Natural killer cell treated with Interleukin-12 subunit alpha and Interleukin-12 subunit beta and Interleukin-15 and Interleukin-18, amount 100 ng/mL, for 72 hours (primary cell): Measurements from ENCODE around the gene TMEM86B. TPM values are rescaled to one million over a fixed set of nuclear protein-coding genes. Genes with fewer than 3 reads are reported as not detected.
"Not testable (repeated sequence)": the region's sequence is repeated elsewhere in the genome, so short reads cannot be mapped to it uniquely, and the experiment has no call there.

Experiments used
- ATAC-seq, 2 donors: fragments of 150-1000 bp; cut with Tn5 transposase in 1 of 2; sonication (Bioruptor Pico), chemical (Tn5 transposase) in 1 of 2; 2 replicates each; pipeline ENCODE4 v1.10.0; 2021
- DNase-seq: peaks from one replicate; pipeline ENCODE4 v3.0.0; 2022; ENCODE audit warnings: low spot score
- H3K27ac Mint-ChIP-seq, 2 donors: 1 replicate in 1 of 2; 2 replicates in 1 of 2; pipeline ENCODE4 v1.8.0; 2022; ENCODE audit warnings: mixed read lengths in 2 of 2, mild to moderate bottlenecking in 1 of 2, moderate library complexity in 1 of 2
- H3K27me3 Mint-ChIP-seq, 2 donors: 1 replicate in 1 of 2; 2 replicates in 1 of 2; pipeline ENCODE4 v1.8.0; 2022; ENCODE audit warnings: mixed read lengths in 2 of 2
- H3K36me3 Mint-ChIP-seq: one replicate; pipeline ENCODE4 v1.8.0; 2022; ENCODE audit warnings: mixed read lengths
- H3K4me1 Mint-ChIP-seq, 2 donors: 1 replicate in 1 of 2; 2 replicates in 1 of 2; pipeline ENCODE4 v1.8.0; 2022; ENCODE audit warnings: low read depth in 2 of 2, mixed read lengths in 2 of 2, mild to moderate bottlenecking in 1 of 2
- H3K4me3 Mint-ChIP-seq: one replicate; pipeline ENCODE4 v1.8.0; 2022; ENCODE audit warnings: mixed read lengths
- H3K9me3 Mint-ChIP-seq: 2 replicates; pipeline ENCODE4 v1.8.0; 2022; ENCODE audit warnings: mixed read lengths
- total RNA-seq, 2 donors: library from RNA; stranded (reverse); gene quantifications; one replicate each; pipeline ENCODE4 v1.2.3, GENCODE V29; 2022

TMEM86B gene
- total RNA-seq, 2 donors from 2014 or later, result 8.3 to 31.6 TPM

DNA sequence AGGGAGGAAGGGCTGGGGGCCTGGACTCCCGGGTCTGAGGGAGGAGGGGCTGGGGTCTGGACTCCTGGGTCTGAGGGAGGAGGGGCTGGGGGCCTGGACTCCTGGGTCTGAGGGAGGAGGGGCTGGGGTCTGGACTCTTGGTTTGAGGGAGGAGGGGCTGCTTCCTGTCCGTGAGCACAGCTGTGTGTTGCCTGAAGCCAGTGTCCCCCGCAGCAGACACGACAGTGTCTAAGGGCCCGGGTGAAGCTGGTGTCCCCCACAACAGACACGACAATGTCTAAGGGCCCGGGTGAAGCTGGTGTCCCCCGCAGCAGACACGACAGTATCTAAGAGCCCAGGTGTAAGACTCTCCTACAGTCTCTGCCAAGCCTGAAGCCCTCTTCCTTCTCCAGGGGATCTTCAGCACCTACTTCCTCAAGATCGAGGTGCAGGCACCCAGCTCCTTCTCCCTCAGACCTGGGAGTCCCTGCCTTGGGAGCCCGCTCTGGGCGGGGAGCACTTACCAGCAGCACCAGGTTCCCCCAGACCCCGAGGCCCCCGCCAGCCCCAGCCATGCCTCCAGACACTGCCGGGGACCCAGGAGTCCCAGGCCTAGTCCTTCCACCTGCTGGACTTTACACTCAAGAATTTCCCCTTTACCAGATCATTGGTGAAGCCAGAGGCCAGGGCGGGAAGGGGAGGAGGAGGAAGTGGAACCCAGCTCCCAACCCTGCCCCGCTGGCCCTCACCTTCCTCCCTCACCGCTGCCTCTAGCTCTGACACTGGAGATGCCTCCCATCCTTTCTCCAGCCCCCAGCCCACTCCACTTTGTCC, 19.5 kb downstream of the TMEM86B start, which contains the start of gene PTPRH:
Gene PTPRH, minus strand, starts transcription at position 622 of the 813 bp plus-strand sequence. Its CDS starts 68 bp downstream, at position 554.
- DNase-seq (no peak), ATAC-seq (no peak)
- Mint-ChIP-seq H3K27ac (peak within 1 kb of the TSS in 1 of 2 donors; percentile 19), H3K27me3 (peaks cover 5 to 20% of the 10 kb centered on the region in 2 donors), H3K4me1 (peaks cover 5 to 11% of the 10 kb centered on the region in 2 donors), H3K4me3 (no peak within 1 kb of the TSS), H3K36me3 (no peaks in the 10 kb centered on the region), H3K9me3 (peaks cover 3% of the 10 kb centered on the region)

GRCh38 chr19:55206664-55207500, 21.7 kb downstream of the TMEM86B start:
- ATAC-seq, result peak; percentile 82 to 88
- Mint-ChIP-seq H3K27ac (peak overlapping the region in 1 of 2 donors; percentile 10), H3K4me3 (peak overlapping the region; percentile 58), H3K4me1 (peaks cover 5 to 8% of the 10 kb centered on the region in 2 donors), H3K36me3 (no peaks in the 10 kb centered on the region), H3K9me3 (no peaks in the 10 kb centered on the region), H3K27me3 (peaks cover 5 to 15% of the 10 kb centered on the region in 2 donors)
- DNase-seq, result peak; percentile 72

- not testable (repeated sequence) for H3K4me3 Mint-ChIP-seq, H3K36me3 Mint-ChIP-seq, H3K4me1 Mint-ChIP-seq, H3K9me3 Mint-ChIP-seq, ATAC-seq, H3K27ac Mint-ChIP-seq, DNase-seq
- H3K27me3 Mint-ChIP-seq, result peaks cover 16 to 26% of the 10 kb centered on the region in 2 donors
Observed at GRCh38 chr19:55202199-55202598, 26.4 kb downstream of the TMEM86B start.

DNA sequence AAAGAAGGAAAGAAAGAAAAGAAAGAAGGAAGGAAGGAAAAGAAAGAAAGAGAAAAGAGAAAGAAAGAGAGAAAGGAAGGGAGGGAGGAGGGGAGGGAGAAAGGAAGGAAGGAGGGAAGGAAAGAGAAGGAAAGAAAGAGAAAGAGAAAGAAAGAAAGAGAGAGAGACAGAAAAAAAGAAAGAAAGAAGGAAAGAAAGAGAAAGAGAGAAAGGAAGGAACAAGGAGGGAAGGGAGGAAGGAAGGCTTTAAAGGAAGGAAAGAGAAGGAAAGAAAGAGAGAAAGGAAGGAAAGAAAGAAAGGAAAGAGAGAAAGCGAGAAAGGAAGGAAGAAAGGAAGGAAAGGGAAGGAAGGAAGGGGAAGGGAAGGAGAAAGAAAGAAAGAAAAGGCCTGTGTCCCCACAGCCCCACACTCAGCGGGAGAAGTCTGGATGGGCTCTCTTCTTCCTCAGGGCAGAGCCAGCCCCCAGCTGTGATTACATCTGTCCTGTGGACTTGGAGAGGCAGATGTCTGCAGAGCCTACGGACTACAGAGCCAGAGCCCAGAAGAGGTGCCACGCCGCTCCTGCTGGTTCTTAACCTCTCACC, 28.9 kb downstream of the TMEM86B start:
- no peak overlapping the region for H3K27ac Mint-ChIP-seq
- H3K4me1 Mint-ChIP-seq, result no peaks in the 10 kb centered on the region
- H3K4me3 Mint-ChIP-seq, result no peak overlapping the region
- H3K36me3 Mint-ChIP-seq, result no peaks in the 10 kb centered on the region
- ATAC-seq (no peak), DNase-seq (no peak)
- H3K27me3 Mint-ChIP-seq, result peaks cover 13 to 21% of the 10 kb centered on the region in 2 donors
- H3K9me3 Mint-ChIP-seq, result no peaks in the 10 kb centered on the region

- no peak for DNase-seq
- Mint-ChIP-seq H3K9me3 (no peaks in the 10 kb centered on the region), H3K36me3 (no peaks in the 10 kb centered on the region), H3K27ac (no peak overlapping the region), H3K27me3 (peaks cover 13 to 16% of the 10 kb centered on the region in 2 donors), H3K4me3 (no peak overlapping the region), H3K4me1 (no peaks in the 10 kb centered on the region)
- no peak for ATAC-seq
Observed at GRCh38 chr19:55198651-55199050, 29.9 kb downstream of the TMEM86B start.

GRCh38 chr19:55197528-55197927, 31.0 kb downstream of the TMEM86B start:
- Mint-ChIP-seq H3K9me3 (no peaks in the 10 kb centered on the region), H3K36me3 (no peaks in the 10 kb centered on the region), H3K27ac (no peak overlapping the region), H3K27me3 (peaks cover 13 to 16% of the 10 kb centered on the region in 2 donors), H3K4me3 (no peak overlapping the region), H3K4me1 (no peaks in the 10 kb centered on the region)
- no peak for DNase-seq
- ATAC-seq, result peak; percentile 42 to 66

- Mint-ChIP-seq H3K27me3 (peaks cover 13 to 16% of the 10 kb centered on the region in 2 donors), H3K9me3 (no peaks in the 10 kb centered on the region), H3K4me3 (no peak overlapping the region), H3K27ac (no peak overlapping the region), H3K4me1 (no peaks in the 10 kb centered on the region), H3K36me3 (no peaks in the 10 kb centered on the region)
- ATAC-seq (no peak), DNase-seq (no peak)
Observed at GRCh38 chr19:55196803-55197202, 31.8 kb downstream of the TMEM86B start.

GRCh38 chr19:55193481-55193880, 35.1 kb downstream of the TMEM86B start:
- H3K27ac Mint-ChIP-seq, result no peak overlapping the region
- H3K9me3 Mint-ChIP-seq, result no peaks in the 10 kb centered on the region

GRCh38 chr19:55189403-55189835, 39.1 kb downstream of the TMEM86B start:
- ATAC-seq, result no peak
- H3K4me3 Mint-ChIP-seq, result no peak overlapping the region
- H3K4me1 Mint-ChIP-seq, result peaks cover 5 to 8% of the 10 kb centered on the region in 2 donors

More at GRCh38 chr19:55193481-55193880, 35.1 kb downstream of the TMEM86B start:
- H3K27me3 Mint-ChIP-seq, result peaks cover 0 to 6% of the 10 kb centered on the region in 2 donors
- ATAC-seq (no peak), DNase-seq (no peak)
- no peak overlapping the region for H3K4me3 Mint-ChIP-seq
- H3K4me1 Mint-ChIP-seq, result peaks cover 4 to 6% of the 10 kb centered on the region in 2 donors
- no peaks in the 10 kb centered on the region for H3K36me3 Mint-ChIP-seq

DNA sequence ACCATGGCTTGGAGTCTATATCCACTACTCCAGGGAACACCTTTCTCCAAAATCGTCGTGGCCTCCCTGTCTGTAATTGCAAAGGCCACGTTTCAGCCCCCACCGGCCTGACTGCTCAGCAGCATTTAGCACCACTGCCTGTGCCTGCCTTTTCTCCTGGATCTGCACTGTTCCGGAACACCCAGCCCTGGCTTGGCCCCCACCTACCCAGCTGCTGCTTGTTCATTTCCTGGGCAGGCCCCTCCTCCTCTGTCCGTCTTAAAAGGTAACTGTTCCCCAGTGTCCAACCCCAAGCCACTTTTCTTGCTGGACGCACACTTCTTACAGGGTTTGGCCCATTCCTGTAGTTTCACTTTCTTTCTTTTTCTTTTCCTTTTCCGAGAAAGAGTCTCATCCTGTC, 39.9 kb downstream of the TMEM86B start:
- peak overlapping the region; percentile 62 for H3K4me3 Mint-ChIP-seq

More at GRCh38 chr19:55189403-55189835, 39.1 kb downstream of the TMEM86B start:
- Mint-ChIP-seq H3K27me3 (peaks cover 0 to 4% of the 10 kb centered on the region in 2 donors), H3K27ac (no peak overlapping the region), H3K9me3 (no peaks in the 10 kb centered on the region), H3K36me3 (no peaks in the 10 kb centered on the region)
- DNase-seq, result no peak

GRCh38 chr19:55186080-55186479, 42.5 kb downstream of the TMEM86B start:
- DNase-seq, result no peak
- Mint-ChIP-seq H3K27ac (no peak overlapping the region), H3K27me3 (peaks cover 10 to 11% of the 10 kb centered on the region in 2 donors), H3K4me3 (no peak overlapping the region), H3K9me3 (no peaks in the 10 kb centered on the region), H3K36me3 (no peaks in the 10 kb centered on the region), H3K4me1 (peaks cover 5 to 8% of the 10 kb centered on the region in 2 donors)
- no peak for ATAC-seq

More for the DNA sequence above, 39.9 kb downstream of the TMEM86B start:
- peaks cover 5 to 8% of the 10 kb centered on the region in 2 donors for H3K4me1 Mint-ChIP-seq
- ATAC-seq (peak in 1 of 2 donors; percentile 28), DNase-seq (no peak)
- H3K27ac Mint-ChIP-seq, result no peak overlapping the region
- H3K27me3 Mint-ChIP-seq, result peaks cover 0 to 9% of the 10 kb centered on the region in 2 donors
- no peaks in the 10 kb centered on the region for H3K36me3 Mint-ChIP-seq
- no peaks in the 10 kb centered on the region for H3K9me3 Mint-ChIP-seq

- no peak overlapping the region for H3K27ac Mint-ChIP-seq
- no peaks in the 10 kb centered on the region for H3K9me3 Mint-ChIP-seq
- ATAC-seq (no peak), DNase-seq (no peak)
- no peaks in the 10 kb centered on the region for H3K36me3 Mint-ChIP-seq
- no peak overlapping the region for H3K4me3 Mint-ChIP-seq
- H3K4me1 Mint-ChIP-seq, result peaks cover 12 to 15% of the 10 kb centered on the region in 2 donors
- H3K27me3 Mint-ChIP-seq, result peaks cover 17 to 25% of the 10 kb centered on the region in 2 donors
Observed at GRCh38 chr19:55181740-55182139, 46.8 kb downstream of the TMEM86B start.
